GM21737 (cell line): ENCODE results near the gene KRTAP27-1.

Source experiments
- ATAC-seq: cut with Tn5 transposase; IDR thresholded peaks from one replicate; pipeline ENCODE4 v1.9.1; 2021; ENCODE audit warnings: mild to moderate bottlenecking, moderate library complexity; ENCODE audit not compliant: unreplicated experiment

Gene KRTAP27-1

DNA sequence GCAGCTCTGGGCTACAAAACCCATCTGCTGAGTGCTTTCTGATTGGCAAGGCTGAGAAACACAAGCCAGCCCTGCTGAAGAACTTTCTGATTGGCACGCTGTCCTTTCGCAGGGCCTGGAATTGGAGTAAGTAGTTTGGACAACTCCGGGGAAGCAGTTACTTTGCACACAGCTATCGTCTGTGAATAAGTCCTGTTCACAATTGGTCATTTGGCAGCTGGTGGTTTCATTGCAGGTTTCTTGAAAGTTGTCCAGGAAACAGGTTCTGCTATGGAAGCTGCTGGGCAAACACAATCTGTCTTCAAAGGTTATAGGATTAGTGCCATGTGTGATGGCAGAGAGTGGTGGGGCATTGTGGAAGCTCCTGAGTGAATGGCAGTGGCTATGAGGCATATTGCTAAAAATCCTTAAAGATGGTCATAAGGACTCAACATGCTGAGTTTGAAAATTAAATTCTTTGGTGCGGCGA, at the start of gene KRTAP27-1:
TSS of gene KRTAP27-1 (minus strand) at position 419 of the 469 bp plus-strand sequence. CDS start at position 393, 26 bp downstream.
- ATAC-seq, result no peak

DNA sequence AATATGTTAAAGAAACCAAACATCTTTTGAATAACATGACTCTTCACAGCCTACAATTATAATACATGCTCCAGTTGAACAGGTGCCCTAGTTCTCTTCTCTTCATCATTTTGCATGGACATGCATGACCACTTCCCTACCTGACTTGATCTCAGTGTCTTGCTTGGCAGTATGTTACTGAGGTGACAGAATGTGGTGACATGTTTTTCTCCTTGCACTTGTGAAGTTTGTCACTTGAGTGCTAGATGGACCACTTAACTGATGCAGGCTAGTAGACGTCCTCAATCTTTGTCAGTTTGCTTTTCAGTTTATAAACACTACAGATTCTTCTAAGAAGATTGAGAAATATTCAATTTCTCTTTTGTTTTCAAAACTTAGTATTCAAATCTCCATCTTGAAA, 44.7 kb upstream of the KRTAP27-1 start:
- no peak for ATAC-seq

GRCh38 chr21:30372139-30372770, 34.8 kb upstream of the KRTAP27-1 start, which contains the start of gene KRTAP13-2:
Gene KRTAP13-2 (minus strand): TSS chr21:30372271. CDS start chr21:30372213, 58 bp downstream.
- ATAC-seq, result no peak

- ATAC-seq, result no peak
Observed at GRCh38 chr21:30355906-30356305, 18.4 kb upstream of the KRTAP27-1 start.

GRCh38 chr21:30354308-30355005, 17.0 kb upstream of the KRTAP27-1 start:
- no peak for ATAC-seq

GRCh38 chr21:30351534-30351933, 14.0 kb upstream of the KRTAP27-1 start:
- no peak for ATAC-seq

DNA sequence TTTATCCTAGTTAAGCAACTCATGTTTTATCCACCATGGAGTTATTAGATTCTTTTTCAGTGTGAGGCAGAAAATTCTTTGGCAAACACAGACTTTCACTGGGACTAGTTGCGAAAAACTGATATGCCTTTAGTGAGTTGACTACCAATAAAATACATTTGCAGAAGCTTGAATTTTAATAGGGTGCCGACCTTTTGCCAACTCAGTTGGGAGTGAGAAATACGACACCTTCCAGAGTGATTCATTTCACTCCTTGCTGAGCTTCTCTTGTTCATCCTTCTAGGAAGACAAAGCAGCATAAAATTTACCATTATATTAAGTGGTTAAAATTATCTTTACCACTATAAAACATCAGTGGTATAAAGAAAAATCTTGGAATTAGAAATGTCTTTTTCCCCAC, 12.1 kb upstream of the KRTAP27-1 start:
- no peak for ATAC-seq

DNA sequence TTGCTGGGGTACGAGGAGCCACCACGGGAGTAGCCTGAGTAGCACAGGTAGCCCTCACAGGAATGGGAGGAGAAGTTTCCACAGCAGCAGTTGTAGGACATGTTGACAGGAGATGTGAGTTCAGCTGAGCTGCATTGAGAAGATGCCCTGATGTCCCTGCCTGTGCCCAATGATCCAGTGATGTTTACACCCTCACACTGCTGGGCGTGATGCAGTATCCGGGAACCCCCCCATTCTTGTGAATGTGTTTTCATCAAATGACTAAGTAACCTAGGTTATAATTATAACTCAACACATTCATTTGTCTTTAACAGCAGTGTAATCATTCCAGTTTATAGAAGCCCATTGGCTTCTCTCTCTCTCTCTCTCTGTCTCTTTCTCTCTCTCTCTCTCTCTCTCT, 11.0 kb upstream of the KRTAP27-1 start, which contains the start of gene KRTAP23-1:
TSS of gene KRTAP23-1 (minus strand) at position 101 of the 400 bp plus-strand sequence. CDS start at position 101, 0 bp downstream.
- no peak for ATAC-seq

GRCh38 chr21:30345014-30345413, 7.5 kb upstream of the KRTAP27-1 start:
- no peak for ATAC-seq

DNA sequence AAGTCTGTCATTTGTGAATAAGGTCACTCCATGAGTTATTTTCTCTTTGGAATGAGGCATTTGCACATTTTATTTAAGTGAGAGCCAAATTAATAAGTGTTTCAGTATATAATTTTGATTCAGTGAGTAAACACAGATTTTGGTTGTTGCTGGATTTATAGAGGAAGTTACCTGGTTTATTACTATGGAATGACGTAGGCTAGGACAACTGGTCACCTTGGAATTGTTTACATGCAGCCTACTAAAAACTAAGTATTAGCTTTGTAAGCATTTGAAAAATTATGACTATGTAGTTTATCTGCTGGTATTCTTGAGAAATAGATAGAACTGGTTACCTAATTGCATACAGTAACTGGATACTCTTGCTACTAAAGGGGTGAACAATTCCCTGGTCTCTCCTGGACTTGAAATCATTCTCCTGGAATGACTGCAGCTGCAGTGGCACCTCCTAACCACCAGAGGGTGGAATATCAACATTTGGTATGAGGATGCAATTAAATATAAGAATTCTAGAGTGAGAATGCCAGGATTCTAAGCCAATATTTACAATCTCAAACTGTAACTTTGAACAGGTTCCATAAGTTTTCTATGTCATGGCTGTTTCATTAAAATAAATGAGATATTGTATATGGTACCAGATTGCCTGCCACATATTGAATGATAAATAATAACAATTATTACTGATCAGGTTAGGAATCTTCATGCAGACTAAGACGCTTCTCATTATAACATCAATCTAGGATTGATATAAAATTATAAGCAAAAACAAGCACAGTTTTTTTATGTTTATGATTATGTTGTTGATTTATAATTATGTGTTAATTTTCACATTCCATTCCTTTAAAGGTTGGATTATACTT, 3.5 kb upstream of the KRTAP27-1 start:
- no peak for ATAC-seq

GRCh38 chr21:30338717-30339116, 1.2 kb upstream of the KRTAP27-1 start:
- ATAC-seq, result no peak

GRCh38 chr21:30337772-30338171, 278 bp upstream of the KRTAP27-1 start:
- ATAC-seq, result no peak

DNA sequence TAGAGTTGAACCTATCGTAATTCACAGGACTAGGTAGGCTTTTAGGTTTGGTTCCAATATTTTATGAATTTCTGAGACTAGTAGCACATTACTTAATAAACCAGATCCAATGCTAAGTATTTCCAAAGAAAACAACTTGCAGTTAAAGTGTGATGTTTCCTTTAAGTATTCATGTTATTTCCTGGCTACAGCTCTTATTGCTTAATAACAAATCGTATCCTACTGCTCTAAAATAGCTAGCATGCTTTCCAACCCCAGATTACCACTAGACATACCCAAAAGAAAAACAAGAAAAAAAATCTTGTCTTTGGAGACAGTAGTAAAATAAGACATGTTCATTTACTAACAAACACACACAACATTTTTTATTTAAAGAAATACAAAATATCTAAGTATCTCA, 898 bp downstream of the KRTAP27-1 start:
- ATAC-seq, result no peak

- no peak for ATAC-seq
Observed at GRCh38 chr21:30333736-30334135, 3.8 kb downstream of the KRTAP27-1 start.

DNA sequence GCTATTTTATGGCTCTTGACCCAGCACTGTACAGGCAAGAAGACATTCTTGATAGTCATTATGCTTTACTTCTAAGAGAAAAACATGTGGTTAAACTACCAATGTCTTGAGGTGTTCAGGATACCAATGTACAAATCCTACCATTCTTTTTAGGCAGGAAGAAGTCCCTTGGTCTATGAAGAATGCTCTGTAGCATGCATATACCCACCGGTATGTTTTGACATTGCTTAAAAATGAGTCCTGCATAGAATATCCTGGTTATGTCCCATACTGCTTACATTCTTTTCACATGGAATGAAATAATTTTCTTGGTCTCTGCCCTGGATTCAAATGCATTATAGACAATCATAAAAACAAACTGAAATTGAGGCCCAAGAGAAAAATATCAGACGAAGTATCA, 4.8 kb downstream of the KRTAP27-1 start:
- no peak for ATAC-seq

GRCh38 chr21:30329203-30329875, 8.2 kb downstream of the KRTAP27-1 start:
- no peak for ATAC-seq

- ATAC-seq, result no peak
Observed at GRCh38 chr21:30326390-30326789, 11.1 kb downstream of the KRTAP27-1 start.

DNA sequence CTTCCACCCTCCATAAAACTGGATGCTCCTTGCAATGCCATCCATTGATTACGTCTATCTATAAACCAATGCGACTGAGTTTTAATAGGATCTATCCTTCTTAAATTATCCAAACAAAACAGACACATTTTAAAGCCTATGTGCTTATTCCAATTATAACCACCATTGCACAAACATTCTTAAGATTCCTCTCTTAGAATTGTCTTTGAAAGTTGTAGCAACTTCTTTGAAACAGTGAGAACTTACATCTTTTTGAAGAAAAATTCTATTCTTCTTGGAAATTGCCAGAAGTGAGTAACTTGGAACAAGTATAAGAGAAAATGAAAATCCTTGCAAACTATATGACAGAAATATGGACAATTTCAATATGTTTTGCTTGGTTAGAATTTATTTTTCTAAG, 17.3 kb downstream of the KRTAP27-1 start, which contains the start of gene KRTAP26-1:
TSS of gene KRTAP26-1 (minus strand) at position 101 of the 400 bp plus-strand sequence. CDS start 280 bp downstream, outside the sequence.
- no peak for ATAC-seq

DNA sequence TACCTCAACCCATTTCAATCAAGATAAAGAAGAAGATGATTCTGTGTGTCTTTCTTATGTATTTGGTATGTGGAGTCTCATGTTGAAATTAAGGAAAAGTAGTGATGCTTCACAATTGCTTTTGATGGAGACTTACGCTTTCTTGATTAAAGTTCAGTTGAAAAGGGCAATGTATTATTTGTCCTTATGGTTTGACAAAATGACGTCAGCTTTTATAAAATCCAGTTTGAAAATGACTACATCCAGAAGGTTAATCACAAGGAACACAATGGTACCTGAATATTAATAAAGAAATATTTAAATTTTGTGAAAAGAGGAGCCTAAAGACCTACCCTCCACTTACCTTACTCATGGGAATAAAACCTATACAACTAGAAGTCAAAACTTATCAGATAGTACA, 21.8 kb downstream of the KRTAP27-1 start:
- no peak for ATAC-seq

- no peak for ATAC-seq
Observed at GRCh38 chr21:30306884-30307283, 30.6 kb downstream of the KRTAP27-1 start.

- ATAC-seq, result no peak
Observed at GRCh38 chr21:30305136-30305535, 32.4 kb downstream of the KRTAP27-1 start.
